Common myeloid progenitor, CD34-positive (primary cell): ENCODE results near the gene ALS2CL.

ENCODE experiments used
- CTCF ChIA-PET: fragments of 350-600 bp; sonication (Branson Sonifier 250); formaldehyde crosslinking; loops from one replicate; lab custom pipeline; 2021; ENCODE audit warnings: antibody characterized with exemption; lab: Charles Lee
- POLR2A ChIA-PET: fragments of 350-600 bp; sonication (Branson Sonifier 250); formaldehyde crosslinking; loops from one replicate; lab custom pipeline; 2021; ENCODE audit warnings: antibody characterized with exemption; lab: Charles Lee
- DNase-seq, 3 donors: peaks; one replicate each; pipeline versions ENCODE4 v3.0.0 to v3.0.0-alpha.2; 2013
- H3K27ac ChIP-seq, 2 experiments: 1 replicate in 1 of 2; 2 replicates in 1 of 2; pipeline ENCODE4 v1.7.0; 2013; ENCODE audit warnings: inconsistent platforms in 2 of 2, low read length in 2 of 2, mild to moderate bottlenecking in 2 of 2, low read depth in 1 of 2, moderate library complexity in 1 of 2; ENCODE audit not compliant: severe bottlenecking in 2 of 2, insufficient read depth in 1 of 2, poor library complexity in 1 of 2
- H3K27me3 ChIP-seq, 5 experiments: replicated peaks in 2 of 5; 1 replicate in 3 of 5; 2 replicates in 2 of 5; pipeline versions ENCODE4 v1.6.1 to v1.7.0; 2013; ENCODE audit warnings: low read length in 4 of 5, mild to moderate bottlenecking in 2 of 5, moderate library complexity in 2 of 5, inconsistent platforms in 1 of 5; ENCODE audit not compliant: insufficient read depth in 5 of 5, control insufficient read depth in 4 of 5
- H3K36me3 ChIP-seq, 4 experiments: 1 replicate in 2 of 4; 2 replicates in 2 of 4; pipeline versions ENCODE4 v1.6.1 to v1.7.0; 2013; ENCODE audit warnings: low read length in 3 of 4, control low read depth in 1 of 4, mild to moderate bottlenecking in 1 of 4; ENCODE audit not compliant: control insufficient read depth in 4 of 4, insufficient read depth in 4 of 4
- H3K4me1 ChIP-seq, 4 experiments: 1 replicate in 3 of 4; 2 replicates in 1 of 4; pipeline versions ENCODE4 v1.6.1 to v1.7.1; 2013; ENCODE audit warnings: low read length in 3 of 4, mild to moderate bottlenecking in 3 of 4, control low read depth in 1 of 4, inconsistent platforms in 1 of 4, moderate library complexity in 1 of 4; ENCODE audit not compliant: control insufficient read depth in 4 of 4, insufficient read depth in 4 of 4; ENCODE audit errors: control extremely low read depth in 1 of 4
- H3K4me3 ChIP-seq, 7 experiments: 1 replicate in 4 of 7; 2 replicates in 3 of 7; pipeline versions ENCODE4 v1.5.1 to v1.7.0; 2013; ENCODE audit warnings: mild to moderate bottlenecking in 7 of 7, low read length in 6 of 7, moderate library complexity in 6 of 7, inconsistent platforms in 2 of 7, low read depth in 2 of 7, control low read depth in 1 of 7; ENCODE audit not compliant: insufficient read depth in 4 of 7, control insufficient read depth in 1 of 7; ENCODE audit errors: extremely low read depth in 1 of 7
- H3K9me3 ChIP-seq, 5 experiments: 1 replicate in 4 of 5; 2 replicates in 1 of 5; pipeline versions ENCODE4 v1.6.1 to v1.7.1; 2013; ENCODE audit warnings: low read length in 4 of 5, mild to moderate bottlenecking in 2 of 5, inconsistent platforms in 1 of 5, low read depth in 1 of 5, moderate library complexity in 1 of 5; ENCODE audit not compliant: control insufficient read depth in 4 of 5, insufficient read depth in 2 of 5; ENCODE audit errors: control extremely low read depth in 1 of 5
- WGBS: methylation state at CpG from one replicate; pipeline ENCODE4 v1.1.5; 2013; ENCODE audit not compliant: insufficient coverage; 5-methylcytosine and 5-hydroxymethylcytosine counted together

The ALS2CL gene

DNA sequence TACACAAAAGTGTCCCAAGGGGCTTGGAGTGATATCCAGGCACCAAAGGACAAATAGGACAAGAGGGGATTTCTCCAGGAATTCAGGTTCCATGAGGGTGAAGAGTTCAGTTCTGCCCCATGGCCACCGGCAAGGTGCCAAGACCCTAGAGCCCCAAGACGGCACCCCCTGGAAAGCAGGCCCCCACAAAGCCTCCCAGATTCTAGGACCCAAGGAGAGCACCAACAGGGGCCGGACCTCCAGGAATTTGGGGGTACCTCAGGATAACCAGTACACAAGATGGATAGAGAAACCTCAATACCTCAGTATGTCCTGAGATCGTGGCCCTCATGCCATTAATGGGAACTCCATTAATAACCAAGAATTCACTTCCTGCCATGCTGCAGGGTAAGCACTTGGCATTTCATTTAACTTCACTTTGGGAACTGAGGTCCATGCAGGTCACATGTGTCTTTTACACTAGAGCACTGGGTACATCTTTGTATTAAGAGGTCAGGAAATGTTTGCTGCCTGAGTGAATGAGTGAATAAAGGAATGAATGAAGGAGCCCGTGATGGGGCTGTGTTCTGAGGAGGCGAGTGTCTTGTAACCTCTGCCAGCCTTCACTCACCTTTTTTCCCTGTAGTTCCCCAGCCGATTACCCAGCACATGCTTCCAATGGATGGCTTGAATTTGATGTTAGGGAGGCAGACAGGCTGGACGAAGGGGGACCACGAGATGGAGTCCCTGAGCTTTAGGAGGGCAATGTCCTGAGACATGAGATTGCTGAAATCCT, 39.7 kb upstream of the ALS2CL start:
- Histone ChIP-seq H3K4me1 (no peaks in the 10 kb centered on the region), H3K4me3 (no peak overlapping the region), H3K27me3 (no peaks in the 10 kb centered on the region), H3K27ac (no peak overlapping the region), H3K36me3 (no peaks in the 10 kb centered on the region), H3K9me3 (no peaks in the 10 kb centered on the region)
- 95% methylated on average over 8 of the region's 9 CpGs for WGBS
- DNase-seq: no peak
- CTCF ChIA-PET: no interaction called here
- POLR2A ChIA-PET: no interaction called here

DNA sequence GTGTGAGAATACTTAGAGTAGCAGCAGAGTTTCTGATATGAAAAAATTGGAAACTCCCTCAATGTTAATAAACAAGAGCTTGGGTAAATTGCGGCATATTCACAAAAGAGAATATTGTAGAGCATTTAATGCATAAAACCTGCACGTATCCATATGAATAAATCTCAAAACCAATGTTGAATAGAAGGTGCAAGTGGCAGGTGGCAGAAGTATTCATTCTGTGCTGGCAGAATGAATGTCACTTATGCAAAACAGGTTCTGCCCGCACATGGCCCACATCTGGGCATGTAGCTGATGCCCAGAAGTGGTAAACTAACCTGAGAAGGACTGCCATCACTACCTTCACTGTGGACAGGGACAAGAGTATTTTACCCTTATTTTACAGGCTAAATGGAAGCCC, 38.3 kb upstream of the ALS2CL start:
- Histone ChIP-seq H3K9me3 (no peaks in the 10 kb centered on the region), H3K4me3 (no peak overlapping the region), H3K27me3 (no peaks in the 10 kb centered on the region), H3K4me1 (peaks cover 0 to under 1% (median 0%) of the 10 kb centered on the region in 4 experiments), H3K27ac (no peak overlapping the region), H3K36me3 (no peaks in the 10 kb centered on the region)
- ChIA-PET CTCF (no interaction called here), POLR2A (no interaction called here)
- no peak for DNase-seq
- 80% methylated on average over 1 of the region's 3 CpGs for whole genome bisulfite sequencing

DNA sequence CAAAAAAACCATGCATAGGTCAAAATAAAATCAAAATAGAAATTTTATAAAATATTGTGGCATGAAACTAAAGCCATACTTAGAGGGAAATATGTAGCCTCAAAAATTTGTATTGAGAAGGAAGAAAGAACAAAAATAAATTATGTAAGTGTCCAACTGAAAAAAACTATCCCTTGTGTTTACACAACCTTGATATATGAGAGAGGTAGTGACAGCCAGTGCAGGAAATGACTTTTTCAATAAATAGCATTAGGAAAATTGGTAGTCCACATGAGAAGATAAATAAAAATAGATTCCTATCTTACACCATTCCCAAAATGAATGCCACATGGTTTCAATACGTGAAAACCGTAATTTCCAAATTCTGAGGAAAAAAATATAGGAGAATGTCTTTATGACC, 37.3 kb upstream of the ALS2CL start:
- WGBS: no CpG with 5 or more reads among the region's 2 CpGs
- CTCF ChIA-PET: no interaction called here
- POLR2A ChIA-PET: no interaction called here
- no peak overlapping the region for H3K4me3 ChIP-seq
- H3K27me3 ChIP-seq: no peaks in the 10 kb centered on the region
- H3K9me3 ChIP-seq: no peaks in the 10 kb centered on the region
- H3K36me3 ChIP-seq: no peaks in the 10 kb centered on the region
- DNase-seq: no peak
- H3K4me1 ChIP-seq: peaks cover 0 to 7% (median 0%) of the 10 kb centered on the region in 4 experiments
- no peak overlapping the region for H3K27ac ChIP-seq

DNA sequence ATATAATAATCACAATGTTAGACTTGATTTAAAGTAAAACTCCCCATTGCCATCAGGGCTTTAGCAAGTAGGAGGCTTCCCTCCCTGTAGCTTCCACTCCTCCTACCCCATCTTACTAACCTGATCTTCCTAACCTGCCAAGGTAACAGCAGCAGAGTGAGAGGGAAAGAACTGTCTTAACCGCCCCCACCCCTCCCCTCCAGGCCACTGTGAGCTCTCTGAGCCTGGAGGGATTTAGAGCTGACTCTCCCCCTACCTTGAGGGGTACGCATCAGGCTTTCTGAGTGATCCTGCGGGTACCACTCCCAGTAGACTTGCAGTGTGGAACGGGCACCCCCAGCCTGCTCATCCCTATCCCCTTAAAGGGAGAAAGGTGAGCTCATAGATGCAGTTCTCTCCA, 35.6 kb upstream of the ALS2CL start:
- Histone ChIP-seq H3K9me3 (no peaks in the 10 kb centered on the region), H3K27me3 (no peaks in the 10 kb centered on the region), H3K27ac (no peak overlapping the region), H3K36me3 (no peaks in the 10 kb centered on the region), H3K4me1 (peaks cover 0 to 10% (median 0%) of the 10 kb centered on the region in 4 experiments), H3K4me3 (no peak overlapping the region)
- CTCF ChIA-PET: interaction anchor here (1.0 kb wide), 1 partner anchor 9 kb away, joined by 4 read pairs; no protein-coding TSS in a partner anchor
- DNase-seq: no peak
- POLR2A ChIA-PET: no interaction called here
- 100% methylated on average over 3 of the region's 4 CpGs for WGBS

DNA sequence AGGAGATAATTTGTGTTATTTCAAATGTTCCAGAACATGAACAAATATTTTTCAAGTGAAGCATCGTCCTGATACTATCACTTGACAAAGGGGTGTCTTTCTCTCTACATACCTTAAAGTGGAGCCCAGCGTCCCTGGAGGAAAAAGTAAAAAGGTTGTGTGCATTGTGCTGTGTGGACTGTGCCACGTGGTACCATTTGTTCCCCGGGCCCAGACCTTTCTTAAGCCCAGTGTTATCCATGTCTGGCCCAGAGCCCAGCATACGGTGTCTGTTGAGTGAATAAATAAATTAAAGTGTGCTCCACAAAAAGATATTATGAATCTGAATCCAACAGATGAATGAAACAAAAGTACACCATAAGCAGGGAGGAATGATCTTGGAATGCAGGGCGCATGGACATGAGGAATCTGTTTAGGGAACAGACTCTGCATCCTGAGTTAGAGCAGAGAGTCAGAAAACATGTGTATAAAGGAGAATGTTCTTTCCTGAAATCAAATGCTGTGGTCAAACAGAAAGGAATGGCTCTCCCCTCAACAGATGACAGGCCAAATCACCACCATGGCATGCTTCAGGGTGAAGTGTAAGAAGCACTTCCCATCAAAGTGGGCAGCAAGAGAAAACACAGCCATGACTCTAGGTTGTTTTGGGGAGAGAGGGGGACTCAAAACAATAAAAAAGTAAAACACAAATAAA, 32.3 kb upstream of the ALS2CL start:
- CTCF ChIA-PET: interaction anchor here (1.3 kb wide), 1 partner anchor 11 kb away, joined by 4 read pairs; no protein-coding TSS in a partner anchor
- 100% methylated on average over 3 of the region's 6 CpGs for WGBS
- Histone ChIP-seq H3K27me3 (no peaks in the 10 kb centered on the region), H3K27ac (no peak overlapping the region), H3K4me3 (no peak overlapping the region), H3K4me1 (peaks cover 0 to 10% (median 0%) of the 10 kb centered on the region in 4 experiments), H3K36me3 (no peaks in the 10 kb centered on the region), H3K9me3 (no peaks in the 10 kb centered on the region)
- DNase-seq: no peak
- POLR2A ChIA-PET: no interaction called here

DNA sequence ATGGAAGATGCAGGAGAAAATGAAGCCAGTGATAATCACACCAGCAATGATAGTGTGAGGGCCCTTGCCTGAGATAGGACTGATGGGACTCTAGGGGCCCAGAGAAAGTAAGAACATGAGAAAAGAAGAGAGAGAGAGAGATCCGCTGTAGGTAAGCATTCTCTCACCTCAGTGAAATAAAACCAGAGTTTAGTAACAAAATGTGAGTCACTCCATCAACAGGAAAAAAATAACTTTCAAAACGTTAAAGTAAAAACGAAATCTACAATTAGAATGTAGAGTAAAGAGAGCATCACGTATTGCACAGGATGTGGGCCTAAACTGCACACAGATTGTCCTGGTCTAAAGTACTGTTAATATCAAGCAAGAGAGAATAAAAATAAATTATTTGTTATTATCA, 30.9 kb upstream of the ALS2CL start:
- WGBS: no CpG with 5 or more reads among the region's 4 CpGs
- POLR2A ChIA-PET: no interaction called here
- H3K27me3 ChIP-seq: peaks cover 0 to 2% (median 0%) of the 10 kb centered on the region in 5 experiments
- CTCF ChIA-PET: no interaction called here
- H3K4me3 ChIP-seq: no peak overlapping the region
- no peak for DNase-seq
- peaks cover 0 to 10% (median 0%) of the 10 kb centered on the region in 4 experiments for H3K4me1 ChIP-seq
- no peaks in the 10 kb centered on the region for H3K36me3 ChIP-seq
- H3K27ac ChIP-seq: no peak overlapping the region
- no peaks in the 10 kb centered on the region for H3K9me3 ChIP-seq

DNA sequence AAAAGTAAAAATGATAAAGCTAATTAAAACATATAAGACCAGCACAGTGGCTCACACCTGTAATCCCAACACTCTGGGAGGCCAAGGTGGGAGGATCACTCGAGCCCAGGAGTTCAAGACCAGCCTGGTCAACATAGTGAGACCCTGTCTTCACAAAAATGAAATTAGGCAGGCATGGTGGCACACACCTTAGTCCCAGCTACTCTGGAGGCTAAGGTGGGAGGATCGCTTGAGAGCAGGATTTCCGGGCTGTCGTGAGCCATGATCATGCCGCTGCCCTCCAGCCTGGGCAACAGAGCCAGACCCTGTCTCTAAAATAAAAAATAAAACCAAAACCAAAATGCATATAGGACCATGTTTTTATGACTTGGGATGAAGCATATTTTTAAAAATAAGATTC, 29.0 kb upstream of the ALS2CL start:
- H3K36me3 ChIP-seq: no peaks in the 10 kb centered on the region
- H3K9me3 ChIP-seq: no peaks in the 10 kb centered on the region
- POLR2A ChIA-PET: no interaction called here
- H3K27me3 ChIP-seq: peaks cover 0 to 2% (median 0%) of the 10 kb centered on the region in 5 experiments
- H3K27ac ChIP-seq: no peak overlapping the region
- H3K4me1 ChIP-seq: peaks cover 0 to 10% (median 0%) of the 10 kb centered on the region in 4 experiments
- CTCF ChIA-PET: no interaction called here
- H3K4me3 ChIP-seq: no peak overlapping the region
- WGBS: 100% methylated on average over 2 of the region's 5 CpGs
- DNase-seq: no peak
